K562 (cell line): Measurements from ENCODE around the gene CCDC9. TPM values are rescaled to one million over a fixed set of nuclear protein-coding genes. Genes with fewer than 3 reads are reported as not detected.

Source experiments
- HDAC1 ChIP-seq, 2 experiments: fragments of 450-650 bp; IDR thresholded peaks; 2 replicates each; pipeline ENCODE4 v1.6.1; 2016 to 2017; ENCODE audit warnings: inconsistent platforms in 1 of 2, mild to moderate bottlenecking in 1 of 2, moderate library complexity in 1 of 2
- HEY1 ChIP-seq: fragments of 250-450 bp; sonication (Bioruptor Pico); IDR thresholded peaks from 2 replicates; pipeline ENCODE4 v1.5.0; 2020; ENCODE audit warnings: mild to moderate bottlenecking, moderate library complexity, borderline replicate concordance
- KLF1 ChIP-seq: fragments of 450-650 bp; IDR thresholded peaks from 2 replicates; pipeline ENCODE4 v1.6.1; 2016; ENCODE audit warnings: missing genetic modification characterization, missing compliant biosample characterization
- PREB ChIP-seq: sonication (generic); formaldehyde crosslinking; IDR thresholded peaks from 2 replicates; pipeline ENCODE4 v1.8.1; 2023; ENCODE audit warnings: mild to moderate bottlenecking, missing genetic modification reagents
- polyA plus RNA-seq, 8 experiments: library from polyadenylated mRNA; depleted of rRNA in 4 of 8; stranded (reverse) in 5 of 8; unstranded in 3 of 8; fragments of >200 nt; fragmentation: Nextera tagmentation in 2 of 8; fragmentation: Illumina TruSeq in 1 of 8; extraction: Ambion mirVana in 2 of 8; extraction: Trizol in 1 of 8; gene quantifications; 2 replicates each; pipeline versions ENCODE4 v1.2.1 to v1.2.3, GENCODE V29; 2011 to 2014; ENCODE audit warnings: inconsistent platforms in 1 of 8, missing spikeins in 1 of 8
- total RNA-seq, 7 experiments: library from RNA; depleted of rRNA in 6 of 7; stranded (reverse); fragments of >200 nt in 6 of 7; fragmentation: Illumina TruSeq in 2 of 7; extraction: Trizol in 2 of 7; gene quantifications; 2 replicates each; pipeline versions ENCODE4 v1.2.1 to v1.2.3, GENCODE V29; 2011 to 2021; ENCODE audit warnings: low replicate concordance in 1 of 7
- TF ChIP-seq, protein P1 (sequence below): fragments of 450-650 bp; IDR thresholded peaks from 2 replicates; pipeline ENCODE4 v1.6.1; 2016; ENCODE audit warnings: mild to moderate bottlenecking, moderate library complexity

Gene CCDC9
- total and polyA plus RNA-seq, 9 of the 15 experiments (the other 6 are each of a cell fraction or from before 2014, with no cell fraction given) = 0.23 to 38.6 (median 8.4) TPM

DNA sequence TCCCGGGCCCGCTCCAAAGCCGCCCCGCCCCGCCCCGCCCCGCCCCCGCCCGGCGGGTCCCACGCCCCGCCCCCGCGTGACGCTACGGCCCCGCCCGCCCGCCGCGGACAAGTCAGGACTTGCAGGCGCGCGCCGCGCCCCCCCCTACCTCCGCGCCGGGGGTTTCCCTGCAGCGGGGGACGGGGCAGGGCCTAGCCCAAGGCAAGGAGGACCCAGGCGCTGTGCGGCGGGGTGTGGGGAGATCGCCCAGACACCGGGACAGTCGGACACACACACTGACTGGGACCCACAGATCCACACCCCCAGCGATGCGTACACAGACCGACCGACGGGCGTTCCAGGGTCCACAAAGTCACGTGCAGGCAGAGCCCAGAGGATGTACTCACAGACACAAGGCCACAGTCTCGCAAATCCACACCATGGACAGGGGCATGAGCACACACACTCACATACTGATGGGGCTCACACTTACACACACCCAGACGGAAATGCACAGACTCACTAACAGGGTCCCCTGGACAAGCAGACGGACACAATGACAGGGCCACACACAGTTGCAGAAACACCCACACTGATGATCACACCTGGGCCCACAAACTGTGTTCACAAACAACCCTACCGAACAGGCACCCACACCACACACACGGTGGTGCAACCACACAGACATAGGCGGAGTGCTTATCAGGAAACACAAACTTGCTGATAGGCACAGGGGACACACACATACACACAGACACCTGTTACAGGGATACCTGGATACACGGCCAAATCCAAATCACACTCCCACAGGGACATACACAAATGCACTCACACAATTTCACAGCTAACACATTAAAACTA lies 24.9 kb upstream of the CCDC9 start (continued):
- TF ChIP-seq, protein P1, sequence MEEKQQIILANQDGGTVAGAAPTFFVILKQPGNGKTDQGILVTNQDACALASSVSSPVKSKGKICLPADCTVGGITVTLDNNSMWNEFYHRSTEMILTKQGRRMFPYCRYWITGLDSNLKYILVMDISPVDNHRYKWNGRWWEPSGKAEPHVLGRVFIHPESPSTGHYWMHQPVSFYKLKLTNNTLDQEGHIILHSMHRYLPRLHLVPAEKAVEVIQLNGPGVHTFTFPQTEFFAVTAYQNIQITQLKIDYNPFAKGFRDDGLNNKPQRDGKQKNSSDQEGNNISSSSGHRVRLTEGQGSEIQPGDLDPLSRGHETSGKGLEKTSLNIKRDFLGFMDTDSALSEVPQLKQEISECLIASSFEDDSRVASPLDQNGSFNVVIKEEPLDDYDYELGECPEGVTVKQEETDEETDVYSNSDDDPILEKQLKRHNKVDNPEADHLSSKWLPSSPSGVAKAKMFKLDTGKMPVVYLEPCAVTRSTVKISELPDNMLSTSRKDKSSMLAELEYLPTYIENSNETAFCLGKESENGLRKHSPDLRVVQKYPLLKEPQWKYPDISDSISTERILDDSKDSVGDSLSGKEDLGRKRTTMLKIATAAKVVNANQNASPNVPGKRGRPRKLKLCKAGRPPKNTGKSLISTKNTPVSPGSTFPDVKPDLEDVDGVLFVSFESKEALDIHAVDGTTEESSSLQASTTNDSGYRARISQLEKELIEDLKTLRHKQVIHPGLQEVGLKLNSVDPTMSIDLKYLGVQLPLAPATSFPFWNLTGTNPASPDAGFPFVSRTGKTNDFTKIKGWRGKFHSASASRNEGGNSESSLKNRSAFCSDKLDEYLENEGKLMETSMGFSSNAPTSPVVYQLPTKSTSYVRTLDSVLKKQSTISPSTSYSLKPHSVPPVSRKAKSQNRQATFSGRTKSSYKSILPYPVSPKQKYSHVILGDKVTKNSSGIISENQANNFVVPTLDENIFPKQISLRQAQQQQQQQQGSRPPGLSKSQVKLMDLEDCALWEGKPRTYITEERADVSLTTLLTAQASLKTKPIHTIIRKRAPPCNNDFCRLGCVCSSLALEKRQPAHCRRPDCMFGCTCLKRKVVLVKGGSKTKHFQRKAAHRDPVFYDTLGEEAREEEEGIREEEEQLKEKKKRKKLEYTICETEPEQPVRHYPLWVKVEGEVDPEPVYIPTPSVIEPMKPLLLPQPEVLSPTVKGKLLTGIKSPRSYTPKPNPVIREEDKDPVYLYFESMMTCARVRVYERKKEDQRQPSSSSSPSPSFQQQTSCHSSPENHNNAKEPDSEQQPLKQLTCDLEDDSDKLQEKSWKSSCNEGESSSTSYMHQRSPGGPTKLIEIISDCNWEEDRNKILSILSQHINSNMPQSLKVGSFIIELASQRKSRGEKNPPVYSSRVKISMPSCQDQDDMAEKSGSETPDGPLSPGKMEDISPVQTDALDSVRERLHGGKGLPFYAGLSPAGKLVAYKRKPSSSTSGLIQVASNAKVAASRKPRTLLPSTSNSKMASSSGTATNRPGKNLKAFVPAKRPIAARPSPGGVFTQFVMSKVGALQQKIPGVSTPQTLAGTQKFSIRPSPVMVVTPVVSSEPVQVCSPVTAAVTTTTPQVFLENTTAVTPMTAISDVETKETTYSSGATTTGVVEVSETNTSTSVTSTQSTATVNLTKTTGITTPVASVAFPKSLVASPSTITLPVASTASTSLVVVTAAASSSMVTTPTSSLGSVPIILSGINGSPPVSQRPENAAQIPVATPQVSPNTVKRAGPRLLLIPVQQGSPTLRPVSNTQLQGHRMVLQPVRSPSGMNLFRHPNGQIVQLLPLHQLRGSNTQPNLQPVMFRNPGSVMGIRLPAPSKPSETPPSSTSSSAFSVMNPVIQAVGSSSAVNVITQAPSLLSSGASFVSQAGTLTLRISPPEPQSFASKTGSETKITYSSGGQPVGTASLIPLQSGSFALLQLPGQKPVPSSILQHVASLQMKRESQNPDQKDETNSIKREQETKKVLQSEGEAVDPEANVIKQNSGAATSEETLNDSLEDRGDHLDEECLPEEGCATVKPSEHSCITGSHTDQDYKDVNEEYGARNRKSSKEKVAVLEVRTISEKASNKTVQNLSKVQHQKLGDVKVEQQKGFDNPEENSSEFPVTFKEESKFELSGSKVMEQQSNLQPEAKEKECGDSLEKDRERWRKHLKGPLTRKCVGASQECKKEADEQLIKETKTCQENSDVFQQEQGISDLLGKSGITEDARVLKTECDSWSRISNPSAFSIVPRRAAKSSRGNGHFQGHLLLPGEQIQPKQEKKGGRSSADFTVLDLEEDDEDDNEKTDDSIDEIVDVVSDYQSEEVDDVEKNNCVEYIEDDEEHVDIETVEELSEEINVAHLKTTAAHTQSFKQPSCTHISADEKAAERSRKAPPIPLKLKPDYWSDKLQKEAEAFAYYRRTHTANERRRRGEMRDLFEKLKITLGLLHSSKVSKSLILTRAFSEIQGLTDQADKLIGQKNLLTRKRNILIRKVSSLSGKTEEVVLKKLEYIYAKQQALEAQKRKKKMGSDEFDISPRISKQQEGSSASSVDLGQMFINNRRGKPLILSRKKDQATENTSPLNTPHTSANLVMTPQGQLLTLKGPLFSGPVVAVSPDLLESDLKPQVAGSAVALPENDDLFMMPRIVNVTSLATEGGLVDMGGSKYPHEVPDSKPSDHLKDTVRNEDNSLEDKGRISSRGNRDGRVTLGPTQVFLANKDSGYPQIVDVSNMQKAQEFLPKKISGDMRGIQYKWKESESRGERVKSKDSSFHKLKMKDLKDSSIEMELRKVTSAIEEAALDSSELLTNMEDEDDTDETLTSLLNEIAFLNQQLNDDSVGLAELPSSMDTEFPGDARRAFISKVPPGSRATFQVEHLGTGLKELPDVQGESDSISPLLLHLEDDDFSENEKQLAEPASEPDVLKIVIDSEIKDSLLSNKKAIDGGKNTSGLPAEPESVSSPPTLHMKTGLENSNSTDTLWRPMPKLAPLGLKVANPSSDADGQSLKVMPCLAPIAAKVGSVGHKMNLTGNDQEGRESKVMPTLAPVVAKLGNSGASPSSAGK = peak; percentile 53; the same call in 1 of the 2 replicates
- TF ChIP-seq KLF1 (tag) (peak; percentile 49; the same call in 1 of the 2 replicates), HEY1 (no peak), HDAC1 (IDR thresholded peaks at IDR 0.05) (peak in 1 of 2 experiments; percentile 63; a peak in 2 of 4 replicates), PREB (CRISPR knock-in tag) (no peak)
